HEK293 (cell line): ENCODE data around the gene RASGRP3.

Experiments used
- CTCF ChIA-PET: fragments of 350-600 bp; formaldehyde crosslinking; extraction: SDS; loops from one replicate; lab custom pipeline; 2021; ENCODE audit warnings: antibody characterized with exemption; lab: Yijun Ruan, JAX
- POLR2A ChIA-PET: fragments of 300-600 bp; formaldehyde crosslinking; extraction: SDS; loops from one replicate; lab custom pipeline; 2020; ENCODE audit warnings: antibody characterized with exemption, inconsistent platforms; lab: Yijun Ruan, JAX
- H3K27ac ChIP-seq: fragments of 200-500 bp; sonication (Bioruptor generic); 2 replicates; pipeline ENCODE4 v1.5.1; 2014; ENCODE audit warnings: low read depth, low read length, control low read depth, inconsistent platforms; ENCODE audit errors: extremely low read depth
- H3K36me3 ChIP-seq, 2 experiments: fragments of 200-500 bp in 1 of 2; sonication (Bioruptor generic) in 1 of 2; 1 replicate in 1 of 2; 2 replicates in 1 of 2; pipeline ENCODE4 v1.5.1; 2014 to 2017; ENCODE audit warnings: inconsistent platforms in 2 of 2, low read length in 2 of 2; ENCODE audit not compliant: control insufficient read depth in 2 of 2, insufficient read depth in 1 of 2
- H3K4me1 ChIP-seq: fragments of 200-500 bp; sonication (Bioruptor generic); 2 replicates; pipeline ENCODE4 v1.5.1; 2014; ENCODE audit warnings: mild to moderate bottlenecking, low read length, inconsistent platforms; ENCODE audit not compliant: control insufficient read depth, insufficient read depth
- H3K4me3 ChIP-seq: 2 replicates; pipeline ENCODE4 v1.5.1; 2011; ENCODE audit warnings: low read depth, mild to moderate bottlenecking, control low read depth, low read length, moderate library complexity
- H3K9me3 ChIP-seq: fragments of 200-500 bp; sonication (Bioruptor generic); 2 replicates; pipeline ENCODE4 v1.5.1; 2014; ENCODE audit warnings: low read depth, low read length, inconsistent platforms; ENCODE audit not compliant: control insufficient read depth, insufficient read depth
- FEZF1 ChIP-seq: fragments of 450-650 bp; formaldehyde crosslinking; IDR thresholded peaks from 2 replicates; pipeline ENCODE4 v1.5.1; 2016; ENCODE audit warnings: missing biosample characterization, missing genetic modification characterization
- GLI2 ChIP-seq: fragments of 450-650 bp; formaldehyde crosslinking; IDR thresholded peaks from 2 replicates; pipeline ENCODE4; 2017; ENCODE audit warnings: missing biosample characterization, missing genetic modification characterization, low read depth, borderline replicate concordance
- OVOL3 ChIP-seq: fragments of 450-650 bp; formaldehyde crosslinking; IDR thresholded peaks from 2 replicates; pipeline ENCODE4 v1.5.1; 2016; ENCODE audit warnings: missing biosample characterization, missing genetic modification characterization
- ZBTB20 ChIP-seq: fragments of 450-650 bp; formaldehyde crosslinking; IDR thresholded peaks from 2 replicates; pipeline ENCODE4 v1.5.1; 2016; ENCODE audit warnings: missing biosample characterization, missing genetic modification characterization
- ZNF292 ChIP-seq: fragments of 450-650 bp; formaldehyde crosslinking; IDR thresholded peaks from 2 replicates; pipeline ENCODE4 v1.5.1; 2016; ENCODE audit warnings: low read depth, missing biosample characterization, missing genetic modification characterization, borderline replicate concordance
- ZNF394 ChIP-seq: fragments of 450-650 bp; formaldehyde crosslinking; IDR thresholded peaks from 2 replicates; pipeline ENCODE4 v1.5.1; 2016; ENCODE audit warnings: missing biosample characterization, missing genetic modification characterization, mild to moderate bottlenecking, moderate library complexity, borderline replicate concordance
- ZNF530 ChIP-seq: fragments of 450-650 bp; formaldehyde crosslinking; IDR thresholded peaks from 2 replicates; pipeline ENCODE4 v1.5.1; 2016; ENCODE audit warnings: low read depth, missing biosample characterization, missing genetic modification characterization
- ZNF544 ChIP-seq: fragments of 450-650 bp; formaldehyde crosslinking; IDR thresholded peaks from 2 replicates; pipeline ENCODE4 v1.5.0; 2017; ENCODE audit warnings: missing biosample characterization, missing genetic modification characterization
- ZNF548 ChIP-seq: fragments of 450-650 bp; formaldehyde crosslinking; IDR thresholded peaks from 2 replicates; pipeline ENCODE4 v1.5.1; 2016; ENCODE audit warnings: missing biosample characterization, missing genetic modification characterization
- ZNF571 ChIP-seq: fragments of 450-650 bp; formaldehyde crosslinking; IDR thresholded peaks from 2 replicates; pipeline ENCODE4 v1.5.0; 2017; ENCODE audit warnings: missing biosample characterization, missing genetic modification characterization
- ZNF610 ChIP-seq: fragments of 450-650 bp; formaldehyde crosslinking; IDR thresholded peaks from 2 replicates; pipeline ENCODE4 v1.5.1; 2016; ENCODE audit warnings: missing biosample characterization, missing genetic modification characterization, borderline replicate concordance
- ZNF677 ChIP-seq: fragments of 450-650 bp; IDR thresholded peaks from 2 replicates; pipeline ENCODE4 v1.5.0; 2018; ENCODE audit warnings: missing biosample characterization, mild to moderate bottlenecking, missing genetic modification characterization, moderate library complexity
- ZNF843 ChIP-seq: fragments of 450-650 bp; formaldehyde crosslinking; IDR thresholded peaks from 2 replicates; pipeline ENCODE4 v1.5.1; 2016; ENCODE audit warnings: missing biosample characterization, missing genetic modification characterization
- TF ChIP-seq, protein P1 (sequence below): fragments of 450-650 bp; IDR thresholded peaks from 2 replicates; pipeline ENCODE4 v1.5.1; 2018; ENCODE audit warnings: missing biosample characterization, mild to moderate bottlenecking, missing genetic modification characterization
- TF ChIP-seq, protein P2 (sequence below): fragments of 450-650 bp; formaldehyde crosslinking; IDR thresholded peaks from 2 replicates; pipeline ENCODE4 v1.5.1; 2017; ENCODE audit warnings: missing biosample characterization, missing genetic modification characterization
- TF ChIP-seq, protein P3 (sequence below): fragments of 450-650 bp; formaldehyde crosslinking; IDR thresholded peaks from 2 replicates; pipeline ENCODE4 v1.5.1; 2016; ENCODE audit warnings: missing biosample characterization, missing genetic modification characterization
- TF ChIP-seq, protein P4 (sequence below): fragments of 450-650 bp; formaldehyde crosslinking; IDR thresholded peaks from 2 replicates; pipeline ENCODE4 v1.5.1; 2016; ENCODE audit warnings: missing biosample characterization, missing genetic modification characterization, borderline replicate concordance
- TF ChIP-seq, protein P5 (sequence below): IDR thresholded peaks from 2 replicates; pipeline ENCODE4 v1.6.1; 2011; ENCODE audit warnings: mild to moderate bottlenecking, low read depth, low read length, borderline replicate concordance
- TF ChIP-seq, protein P6 (sequence below): fragments of 450-650 bp; formaldehyde crosslinking; IDR thresholded peaks from 2 replicates; pipeline ENCODE4 v1.5.1; 2016; ENCODE audit warnings: missing biosample characterization, missing genetic modification characterization, low read depth

The RASGRP3 gene

DNA sequence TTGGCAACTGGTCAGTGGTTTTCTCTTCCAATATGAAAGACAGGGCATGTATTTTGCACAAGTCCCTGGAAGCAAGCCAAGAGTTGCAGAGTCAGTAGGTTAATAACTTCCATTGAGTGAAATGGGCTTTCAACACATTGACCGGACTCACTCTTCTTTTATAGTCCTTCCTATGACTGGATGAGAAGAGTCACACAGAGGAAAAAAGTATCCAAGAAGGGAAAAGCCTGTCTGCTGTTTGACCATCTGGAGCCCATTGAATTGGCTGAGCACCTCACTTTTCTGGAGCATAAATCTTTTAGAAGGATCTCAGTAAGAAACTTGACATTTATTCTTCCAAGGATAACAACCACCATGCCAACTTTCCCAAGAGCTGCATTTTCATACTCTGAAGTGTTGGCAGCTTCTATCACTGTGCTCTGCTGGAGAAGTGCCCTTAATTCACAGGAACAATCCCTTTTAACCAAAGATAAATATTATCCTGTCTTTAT is 45.4 kb downstream of the RASGRP3 start:
- no peaks in the 10 kb centered on the region for H3K4me1 ChIP-seq
- no peaks in the 10 kb centered on the region for H3K36me3 ChIP-seq
- TF ChIP-seq FEZF1 (tag by site-specific recombination) (peak; percentile 41; the same call in 1 of the 2 replicates), ZNF530 (tag by site-specific recombination) (no peak), ZNF843 (tag by site-specific recombination) (peak; percentile 75), ZNF544 (tag by site-specific recombination) (no peak)
- ChIA-PET POLR2A (no interaction called here), CTCF (interaction anchor here (0.5 kb wide), 2 partner anchors 81 to 829 kb away, joined by 4 to 6 read pairs; no protein-coding TSS in a partner anchor)
- H3K9me3 ChIP-seq = no peaks in the 10 kb centered on the region
- no peak overlapping the region for H3K4me3 ChIP-seq
- no peak overlapping the region for H3K27ac ChIP-seq

DNA sequence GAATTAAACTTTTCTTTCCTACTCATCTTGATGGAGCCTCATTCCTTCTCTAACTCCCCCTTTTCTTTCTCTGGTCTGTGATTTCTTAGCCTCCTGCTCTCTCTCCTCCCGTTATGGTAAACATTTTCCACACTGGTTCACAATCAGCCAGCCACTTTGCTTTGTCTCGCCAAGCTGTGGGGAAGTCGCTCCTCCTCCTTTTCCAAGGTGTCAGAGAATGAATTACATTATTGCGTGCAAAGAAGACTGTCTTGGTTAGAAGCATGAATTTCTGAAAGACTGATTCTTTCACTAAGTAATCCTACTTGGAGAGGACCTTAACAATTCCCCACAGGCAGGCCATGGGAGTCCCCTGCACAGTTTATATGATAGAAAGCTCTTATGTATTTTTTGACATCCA is 46.1 kb downstream of the RASGRP3 start:
- H3K9me3 ChIP-seq = no peaks in the 10 kb centered on the region
- H3K27ac ChIP-seq = no peak overlapping the region
- H3K36me3 ChIP-seq = no peaks in the 10 kb centered on the region
- TF ChIP-seq ZNF292 (tag by site-specific recombination) = no peak
- POLR2A ChIA-PET = no interaction called here
- no peaks in the 10 kb centered on the region for H3K4me1 ChIP-seq
- no peak overlapping the region for H3K4me3 ChIP-seq
- CTCF ChIA-PET = no interaction called here

DNA sequence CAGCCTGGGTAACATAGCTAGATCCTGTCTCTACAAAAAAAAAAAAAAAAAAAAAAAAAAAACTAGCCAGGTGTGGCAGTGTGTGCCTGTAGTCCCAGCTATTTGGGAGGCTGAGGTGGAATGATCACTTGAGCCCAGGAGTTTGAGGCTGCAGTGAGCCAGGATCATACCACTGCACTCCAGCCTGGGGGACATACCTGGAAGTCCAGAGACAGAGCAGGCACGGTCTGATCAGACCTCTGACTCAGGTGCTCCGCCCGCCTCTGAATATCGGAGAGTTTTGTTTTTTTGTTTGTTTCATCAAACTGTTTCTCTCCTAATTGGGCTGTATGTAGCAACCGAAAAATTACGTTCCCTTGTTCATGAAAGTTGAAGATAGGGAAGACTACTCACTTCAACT is 49.2 kb downstream of the RASGRP3 start:
- H3K9me3 ChIP-seq = no peaks in the 10 kb centered on the region
- no peaks in the 10 kb centered on the region for H3K4me1 ChIP-seq
- no peak overlapping the region for H3K27ac ChIP-seq
- no peaks in the 10 kb centered on the region for H3K36me3 ChIP-seq
- CTCF ChIA-PET = no interaction called here
- POLR2A ChIA-PET = no interaction called here
- H3K4me3 ChIP-seq = no peak overlapping the region
- TF ChIP-seq, protein P1, sequence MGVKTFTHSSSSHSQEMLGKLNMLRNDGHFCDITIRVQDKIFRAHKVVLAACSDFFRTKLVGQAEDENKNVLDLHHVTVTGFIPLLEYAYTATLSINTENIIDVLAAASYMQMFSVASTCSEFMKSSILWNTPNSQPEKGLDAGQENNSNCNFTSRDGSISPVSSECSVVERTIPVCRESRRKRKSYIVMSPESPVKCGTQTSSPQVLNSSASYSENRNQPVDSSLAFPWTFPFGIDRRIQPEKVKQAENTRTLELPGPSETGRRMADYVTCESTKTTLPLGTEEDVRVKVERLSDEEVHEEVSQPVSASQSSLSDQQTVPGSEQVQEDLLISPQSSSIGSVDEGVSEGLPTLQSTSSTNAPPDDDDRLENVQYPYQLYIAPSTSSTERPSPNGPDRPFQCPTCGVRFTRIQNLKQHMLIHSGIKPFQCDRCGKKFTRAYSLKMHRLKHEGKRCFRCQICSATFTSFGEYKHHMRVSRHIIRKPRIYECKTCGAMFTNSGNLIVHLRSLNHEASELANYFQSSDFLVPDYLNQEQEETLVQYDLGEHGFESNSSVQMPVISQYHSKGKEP (tag by site-specific recombination) = no peak
- TF ChIP-seq ZNF677 (tag by site-specific recombination) = no peak
- no peak for TF ChIP-seq ZNF394 (tag by site-specific recombination)
- TF ChIP-seq, protein P2, sequence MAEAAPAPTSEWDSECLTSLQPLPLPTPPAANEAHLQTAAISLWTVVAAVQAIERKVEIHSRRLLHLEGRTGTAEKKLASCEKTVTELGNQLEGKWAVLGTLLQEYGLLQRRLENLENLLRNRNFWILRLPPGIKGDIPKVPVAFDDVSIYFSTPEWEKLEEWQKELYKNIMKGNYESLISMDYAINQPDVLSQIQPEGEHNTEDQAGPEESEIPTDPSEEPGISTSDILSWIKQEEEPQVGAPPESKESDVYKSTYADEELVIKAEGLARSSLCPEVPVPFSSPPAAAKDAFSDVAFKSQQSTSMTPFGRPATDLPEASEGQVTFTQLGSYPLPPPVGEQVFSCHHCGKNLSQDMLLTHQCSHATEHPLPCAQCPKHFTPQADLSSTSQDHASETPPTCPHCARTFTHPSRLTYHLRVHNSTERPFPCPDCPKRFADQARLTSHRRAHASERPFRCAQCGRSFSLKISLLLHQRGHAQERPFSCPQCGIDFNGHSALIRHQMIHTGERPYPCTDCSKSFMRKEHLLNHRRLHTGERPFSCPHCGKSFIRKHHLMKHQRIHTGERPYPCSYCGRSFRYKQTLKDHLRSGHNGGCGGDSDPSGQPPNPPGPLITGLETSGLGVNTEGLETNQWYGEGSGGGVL (tag by site-specific recombination) = no peak
- no peak for TF ChIP-seq ZNF610
- TF ChIP-seq OVOL3 (tag by site-specific recombination) = no peak
- TF ChIP-seq GLI2 (tag by site-specific recombination) = no peak
- no peak for TF ChIP-seq ZNF548 (tag by site-specific recombination)
- TF ChIP-seq, protein P3, sequence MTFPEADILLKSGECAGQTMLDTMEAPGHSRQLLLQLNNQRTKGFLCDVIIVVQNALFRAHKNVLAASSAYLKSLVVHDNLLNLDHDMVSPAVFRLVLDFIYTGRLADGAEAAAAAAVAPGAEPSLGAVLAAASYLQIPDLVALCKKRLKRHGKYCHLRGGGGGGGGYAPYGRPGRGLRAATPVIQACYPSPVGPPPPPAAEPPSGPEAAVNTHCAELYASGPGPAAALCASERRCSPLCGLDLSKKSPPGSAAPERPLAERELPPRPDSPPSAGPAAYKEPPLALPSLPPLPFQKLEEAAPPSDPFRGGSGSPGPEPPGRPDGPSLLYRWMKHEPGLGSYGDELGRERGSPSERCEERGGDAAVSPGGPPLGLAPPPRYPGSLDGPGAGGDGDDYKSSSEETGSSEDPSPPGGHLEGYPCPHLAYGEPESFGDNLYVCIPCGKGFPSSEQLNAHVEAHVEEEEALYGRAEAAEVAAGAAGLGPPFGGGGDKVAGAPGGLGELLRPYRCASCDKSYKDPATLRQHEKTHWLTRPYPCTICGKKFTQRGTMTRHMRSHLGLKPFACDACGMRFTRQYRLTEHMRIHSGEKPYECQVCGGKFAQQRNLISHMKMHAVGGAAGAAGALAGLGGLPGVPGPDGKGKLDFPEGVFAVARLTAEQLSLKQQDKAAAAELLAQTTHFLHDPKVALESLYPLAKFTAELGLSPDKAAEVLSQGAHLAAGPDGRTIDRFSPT (tag by site-specific recombination) = no peak
- TF ChIP-seq, protein P4, sequence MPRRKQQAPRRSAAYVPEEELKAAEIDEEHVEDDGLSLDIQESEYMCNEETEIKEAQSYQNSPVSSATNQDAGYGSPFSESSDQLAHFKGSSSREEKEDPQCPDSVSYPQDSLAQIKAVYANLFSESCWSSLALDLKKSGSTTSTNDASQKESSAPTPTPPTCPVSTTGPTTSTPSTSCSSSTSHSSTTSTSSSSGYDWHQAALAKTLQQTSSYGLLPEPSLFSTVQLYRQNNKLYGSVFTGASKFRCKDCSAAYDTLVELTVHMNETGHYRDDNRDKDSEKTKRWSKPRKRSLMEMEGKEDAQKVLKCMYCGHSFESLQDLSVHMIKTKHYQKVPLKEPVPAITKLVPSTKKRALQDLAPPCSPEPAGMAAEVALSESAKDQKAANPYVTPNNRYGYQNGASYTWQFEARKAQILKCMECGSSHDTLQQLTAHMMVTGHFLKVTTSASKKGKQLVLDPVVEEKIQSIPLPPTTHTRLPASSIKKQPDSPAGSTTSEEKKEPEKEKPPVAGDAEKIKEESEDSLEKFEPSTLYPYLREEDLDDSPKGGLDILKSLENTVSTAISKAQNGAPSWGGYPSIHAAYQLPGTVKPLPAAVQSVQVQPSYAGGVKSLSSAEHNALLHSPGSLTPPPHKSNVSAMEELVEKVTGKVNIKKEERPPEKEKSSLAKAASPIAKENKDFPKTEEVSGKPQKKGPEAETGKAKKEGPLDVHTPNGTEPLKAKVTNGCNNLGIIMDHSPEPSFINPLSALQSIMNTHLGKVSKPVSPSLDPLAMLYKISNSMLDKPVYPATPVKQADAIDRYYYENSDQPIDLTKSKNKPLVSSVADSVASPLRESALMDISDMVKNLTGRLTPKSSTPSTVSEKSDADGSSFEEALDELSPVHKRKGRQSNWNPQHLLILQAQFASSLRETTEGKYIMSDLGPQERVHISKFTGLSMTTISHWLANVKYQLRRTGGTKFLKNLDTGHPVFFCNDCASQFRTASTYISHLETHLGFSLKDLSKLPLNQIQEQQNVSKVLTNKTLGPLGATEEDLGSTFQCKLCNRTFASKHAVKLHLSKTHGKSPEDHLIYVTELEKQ (tag by site-specific recombination) = no peak
- TF ChIP-seq, protein P5, sequence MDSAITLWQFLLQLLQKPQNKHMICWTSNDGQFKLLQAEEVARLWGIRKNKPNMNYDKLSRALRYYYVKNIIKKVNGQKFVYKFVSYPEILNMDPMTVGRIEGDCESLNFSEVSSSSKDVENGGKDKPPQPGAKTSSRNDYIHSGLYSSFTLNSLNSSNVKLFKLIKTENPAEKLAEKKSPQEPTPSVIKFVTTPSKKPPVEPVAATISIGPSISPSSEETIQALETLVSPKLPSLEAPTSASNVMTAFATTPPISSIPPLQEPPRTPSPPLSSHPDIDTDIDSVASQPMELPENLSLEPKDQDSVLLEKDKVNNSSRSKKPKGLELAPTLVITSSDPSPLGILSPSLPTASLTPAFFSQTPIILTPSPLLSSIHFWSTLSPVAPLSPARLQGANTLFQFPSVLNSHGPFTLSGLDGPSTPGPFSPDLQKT = no peak
- no peak for TF ChIP-seq ZBTB20 (tag by site-specific recombination)
- TF ChIP-seq, protein P6, sequence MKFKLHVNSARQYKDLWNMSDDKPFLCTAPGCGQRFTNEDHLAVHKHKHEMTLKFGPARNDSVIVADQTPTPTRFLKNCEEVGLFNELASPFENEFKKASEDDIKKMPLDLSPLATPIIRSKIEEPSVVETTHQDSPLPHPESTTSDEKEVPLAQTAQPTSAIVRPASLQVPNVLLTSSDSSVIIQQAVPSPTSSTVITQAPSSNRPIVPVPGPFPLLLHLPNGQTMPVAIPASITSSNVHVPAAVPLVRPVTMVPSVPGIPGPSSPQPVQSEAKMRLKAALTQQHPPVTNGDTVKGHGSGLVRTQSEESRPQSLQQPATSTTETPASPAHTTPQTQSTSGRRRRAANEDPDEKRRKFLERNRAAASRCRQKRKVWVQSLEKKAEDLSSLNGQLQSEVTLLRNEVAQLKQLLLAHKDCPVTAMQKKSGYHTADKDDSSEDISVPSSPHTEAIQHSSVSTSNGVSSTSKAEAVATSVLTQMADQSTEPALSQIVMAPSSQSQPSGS (tag by site-specific recombination) = no peak
- no peak for TF ChIP-seq ZNF571 (tag by site-specific recombination)
